HepG2 (cell line): ENCODE measurements around the gene AEN. TPM values are rescaled to one million over a fixed set of nuclear protein-coding genes. Genes with fewer than 3 reads are reported as not detected.

Experiments used
- AHDC1 ChIP-seq: sonication (generic); formaldehyde crosslinking; IDR thresholded peaks from 2 replicates; pipeline ENCODE4 v1.5.1; 2020; ENCODE audit warnings: mild to moderate bottlenecking, missing genetic modification reagents, borderline replicate concordance
- ARID2 ChIP-seq: sonication (generic); formaldehyde crosslinking; IDR thresholded peaks from 2 replicates; pipeline ENCODE4 v1.8.1; 2022; ENCODE audit warnings: mild to moderate bottlenecking, missing genetic modification reagents, borderline replicate concordance
- CREB3 ChIP-seq: sonication (generic); formaldehyde crosslinking; IDR thresholded peaks from 2 replicates; pipeline ENCODE4 v1.5.0; 2020; ENCODE audit warnings: missing genetic modification reagents
- HNF1B ChIP-seq: sonication (generic); formaldehyde crosslinking; IDR thresholded peaks from 2 replicates; pipeline ENCODE4 v1.5.1; 2020; ENCODE audit warnings: mild to moderate bottlenecking, moderate library complexity, missing genetic modification reagents
- HNRNPH1 ChIP-seq: fragments of 200-400 bp; formaldehyde crosslinking; optimal IDR thresholded peaks from 2 replicates; pipeline ENCODE3; 2017; ENCODE audit warnings: mild to moderate bottlenecking, low read depth, low read length
- JUN ChIP-seq: sonication (generic); formaldehyde crosslinking; IDR thresholded peaks from 2 replicates; pipeline ENCODE4 v1.4.0; 2020; ENCODE audit warnings: mild to moderate bottlenecking, missing genetic modification reagents
- PLRG1 ChIP-seq: fragments of 450-650 bp; conservative IDR thresholded peaks from 2 replicates; pipeline ENCODE4 v1.6.1; 2016
- POLR2G ChIP-seq: fragments of 200-400 bp; formaldehyde crosslinking; IDR thresholded peaks from 2 replicates; pipeline ENCODE4 v1.6.1; 2018; ENCODE audit warnings: mild to moderate bottlenecking, low read depth, low read length, moderate library complexity
- PREB ChIP-seq: sonication (generic); formaldehyde crosslinking; IDR thresholded peaks from 2 replicates; pipeline ENCODE4 v1.4.0; 2020; ENCODE audit warnings: missing genetic modification reagents
- SALL1 ChIP-seq: sonication (generic); formaldehyde crosslinking; IDR thresholded peaks from 2 replicates; pipeline ENCODE4 v1.8.0; 2022; ENCODE audit warnings: mild to moderate bottlenecking, missing genetic modification reagents
- SMAD9 ChIP-seq: sonication (generic); formaldehyde crosslinking; IDR thresholded peaks from 2 replicates; pipeline ENCODE4 v1.5.1; 2020; ENCODE audit warnings: mild to moderate bottlenecking, missing genetic modification reagents
- YEATS4 ChIP-seq: sonication (generic); formaldehyde crosslinking; IDR thresholded peaks from 2 replicates; pipeline ENCODE4 v1.4.0; 2020; ENCODE audit warnings: missing genetic modification reagents, borderline replicate concordance
- ZBTB33 ChIP-seq: sonication (generic); formaldehyde crosslinking; IDR thresholded peaks from 2 replicates; pipeline ENCODE4 v1.4.0; 2020; ENCODE audit warnings: missing genetic modification reagents
- ZEB1 ChIP-seq: IDR thresholded peaks from 2 replicates; pipeline ENCODE4 v1.6.1; 2012; ENCODE audit warnings: mild to moderate bottlenecking, low read depth, inconsistent platforms; ENCODE audit not compliant: insufficient replicate concordance
- ZNF12 ChIP-seq: sonication (generic); formaldehyde crosslinking; IDR thresholded peaks from 2 replicates; pipeline ENCODE4 v1.5.0; 2020; ENCODE audit warnings: missing genetic modification reagents
- ZNF629 ChIP-seq: sonication (generic); formaldehyde crosslinking; conservative IDR thresholded peaks from 2 replicates; pipeline ENCODE4 v1.5.0; 2020; ENCODE audit warnings: missing genetic modification reagents
- ZNF660 ChIP-seq: sonication (generic); formaldehyde crosslinking; IDR thresholded peaks from 2 replicates; pipeline ENCODE4 v1.5.1; 2020; ENCODE audit warnings: mild to moderate bottlenecking, low read depth, missing genetic modification reagents, borderline replicate concordance
- ZNF788 ChIP-seq: sonication (generic); formaldehyde crosslinking; IDR thresholded peaks from 2 replicates; pipeline ENCODE4 v1.5.0; 2020; ENCODE audit warnings: mild to moderate bottlenecking, missing genetic modification reagents, borderline replicate concordance
- polyA plus RNA-seq, 8 experiments: library from polyadenylated mRNA; depleted of rRNA in 3 of 8; stranded (reverse) in 7 of 8; unstranded in 1 of 8; fragments of >200 nt; fragmentation: Illumina TruSeq in 4 of 8; extraction: Trizol in 4 of 8; gene quantifications; 2 replicates each; pipeline versions ENCODE4 v1.2.1 to v1.2.3, GENCODE V29; 2011 to 2016; ENCODE audit warnings: low read depth in 4 of 8, missing spikeins in 1 of 8, mixed read lengths in 1 of 8; ENCODE audit not compliant: insufficient read depth in 1 of 8
- total RNA-seq, 5 experiments: library from RNA; depleted of rRNA; stranded (reverse); fragments of >200 nt; fragmentation: Illumina TruSeq; extraction: Trizol; gene quantifications; 2 replicates each; pipeline ENCODE4 v1.2.3, GENCODE V29; 2016; ENCODE audit warnings: low read depth in 1 of 5

Gene AEN
- total and polyA plus RNA-seq, 2 of the 13 experiments (the other 11 are each of a cell fraction or from before 2014, with no cell fraction given), result 51.3 to 118 TPM

- no peak for TF ChIP-seq CREB3
- TF ChIP-seq YEATS4 (CRISPR knock-in tag), result peak; percentile 58; the same call in 1 of the 2 replicates
- TF ChIP-seq ZBTB33, result peak; percentile 59
- TF ChIP-seq HNF1B (CRISPR knock-in tag), result peak; percentile 95
- no peak for TF ChIP-seq HNRNPH1
- TF ChIP-seq ZNF12 (CRISPR knock-in tag), result no peak; the same call in 1 of the 2 replicates
- TF ChIP-seq ARID2 (CRISPR knock-in tag), result no peak
- no peak for TF ChIP-seq SMAD9
- TF ChIP-seq SALL1 (CRISPR knock-in tag), result peak; percentile 91
- TF ChIP-seq ZEB1, result no peak
- TF ChIP-seq PREB (CRISPR knock-in tag), result 0 out of 2 replicates have a peak, but pooled peaks have one; percentile 16
- TF ChIP-seq PLRG1, result no peak
- 0 out of 2 replicates have a peak, but pooled peaks have one; percentile 5 for TF ChIP-seq ZNF629
- TF ChIP-seq ZNF660 (CRISPR knock-in tag), result no peak
- TF ChIP-seq POLR2G, result peak; percentile 74
- peak; percentile 93 for TF ChIP-seq JUN (CRISPR knock-in tag)
- TF ChIP-seq ZNF788 (CRISPR knock-in tag), result peak; percentile 77; the same call in 1 of the 2 replicates
- TF ChIP-seq AHDC1, result peak; percentile 72; the same call in 1 of the 2 replicates
Observed at GRCh38 chr15:88638626-88639372, 17.7 kb downstream of the AEN start, which contains the start of gene ISG20 (continued).
